Stomach (tissue), 4 donors: ENCODE results near the gene IQCM.

Experiments used
- CTCF ChIP-seq, 7 experiments: fragments of 450-650 bp in 4 of 7; fragments of 200-600 bp in 3 of 7; sonication (generic) in 3 of 7; IDR thresholded peaks; one replicate each; pipeline ENCODE4 v1.5.1; 2016 to 2019; ENCODE audit warnings: antibody characterized with exemption in 7 of 7, control low read depth in 2 of 7, mild to moderate bottlenecking in 1 of 7
- EP300 ChIP-seq: sonication (generic); formaldehyde crosslinking; IDR thresholded peaks from one replicate; pipeline ENCODE4 v1.6.1; 2017; ENCODE audit warnings: antibody characterized with exemption
- POLR2A ChIP-seq, 4 donors: fragments of 450-650 bp; IDR thresholded peaks; one replicate each; pipeline ENCODE4 v1.6.1; 2016; ENCODE audit warnings: antibody characterized with exemption in 4 of 4, control low read depth in 2 of 4, mild to moderate bottlenecking in 1 of 4, moderate library complexity in 1 of 4
- POLR2AphosphoS5 ChIP-seq, 3 donors: sonication (generic); formaldehyde crosslinking; IDR thresholded peaks; one replicate each; pipeline ENCODE4 v1.6.1; 2016; ENCODE audit warnings: antibody characterized with exemption in 3 of 3

- TF ChIP-seq CTCF (IDR thresholded peaks at IDR 0.05): no peak
- no peak for TF ChIP-seq POLR2AphosphoS5 (IDR thresholded peaks at IDR 0.05)
- TF ChIP-seq POLR2A (IDR thresholded peaks at IDR 0.05): no peak
- TF ChIP-seq EP300: no peak
These were observed 49.5 kb downstream of the IQCM start for GRCh38 chr4:149766135-149766534.
